GM20000 (cell line): ENCODE results near the gene COL26A1.
"Not testable (repeated sequence)": the region's sequence is repeated elsewhere in the genome, so short reads cannot be mapped to it uniquely, and the experiment has no call there.

Experiments
- DNase-seq: peaks from one replicate; pipeline ENCODE4 v3.0.0; 2012; ENCODE audit warnings: low spot score
- TF ChIP-seq, protein P1 (sequence below): IDR thresholded peaks from 2 replicates; pipeline ENCODE4 v1.5.1; 2012; ENCODE audit warnings: mild to moderate bottlenecking, control low read depth; ENCODE audit errors: extremely low read depth, missing control alignments

COL26A1 gene

DNA sequence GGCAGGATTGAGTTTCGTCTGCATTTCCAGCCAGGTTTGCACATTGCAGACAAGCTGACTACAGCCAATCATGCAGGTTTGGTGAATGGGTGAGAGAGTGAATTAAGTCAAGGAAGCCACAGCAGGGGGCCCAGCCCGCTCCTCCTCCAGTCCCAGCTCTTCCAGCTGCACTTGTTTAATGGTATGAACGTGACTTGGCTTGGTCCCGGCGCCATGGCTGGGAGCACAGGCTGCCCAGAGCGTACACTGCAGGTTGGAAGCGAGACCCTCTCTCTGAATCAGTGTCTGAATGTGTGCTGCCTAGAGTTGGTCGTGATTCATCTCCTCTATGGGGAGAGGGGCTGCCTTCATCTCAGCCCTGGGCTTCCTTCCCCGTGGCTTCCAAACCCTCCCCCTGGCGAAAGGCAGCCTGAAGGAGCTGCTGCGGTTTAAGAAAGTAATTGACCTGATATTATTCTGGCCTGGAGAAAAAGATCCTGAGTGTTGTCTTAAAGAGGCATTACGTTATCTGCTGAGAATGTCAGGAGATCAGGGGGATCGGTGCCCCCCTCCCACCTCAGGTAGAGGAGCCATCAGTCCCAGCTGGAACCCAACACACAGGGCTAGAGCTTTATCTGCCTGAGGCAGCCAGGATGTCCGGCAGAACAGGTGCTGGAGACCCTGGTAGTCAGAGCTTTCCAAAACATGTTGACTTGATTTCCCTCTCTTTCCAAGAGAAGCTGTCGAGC is 132.1 kb downstream of the COL26A1 start:
- TF ChIP-seq, protein P1, sequence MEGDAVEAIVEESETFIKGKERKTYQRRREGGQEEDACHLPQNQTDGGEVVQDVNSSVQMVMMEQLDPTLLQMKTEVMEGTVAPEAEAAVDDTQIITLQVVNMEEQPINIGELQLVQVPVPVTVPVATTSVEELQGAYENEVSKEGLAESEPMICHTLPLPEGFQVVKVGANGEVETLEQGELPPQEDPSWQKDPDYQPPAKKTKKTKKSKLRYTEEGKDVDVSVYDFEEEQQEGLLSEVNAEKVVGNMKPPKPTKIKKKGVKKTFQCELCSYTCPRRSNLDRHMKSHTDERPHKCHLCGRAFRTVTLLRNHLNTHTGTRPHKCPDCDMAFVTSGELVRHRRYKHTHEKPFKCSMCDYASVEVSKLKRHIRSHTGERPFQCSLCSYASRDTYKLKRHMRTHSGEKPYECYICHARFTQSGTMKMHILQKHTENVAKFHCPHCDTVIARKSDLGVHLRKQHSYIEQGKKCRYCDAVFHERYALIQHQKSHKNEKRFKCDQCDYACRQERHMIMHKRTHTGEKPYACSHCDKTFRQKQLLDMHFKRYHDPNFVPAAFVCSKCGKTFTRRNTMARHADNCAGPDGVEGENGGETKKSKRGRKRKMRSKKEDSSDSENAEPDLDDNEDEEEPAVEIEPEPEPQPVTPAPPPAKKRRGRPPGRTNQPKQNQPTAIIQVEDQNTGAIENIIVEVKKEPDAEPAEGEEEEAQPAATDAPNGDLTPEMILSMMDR, result no peak
- DNase-seq, result no peak

DNA sequence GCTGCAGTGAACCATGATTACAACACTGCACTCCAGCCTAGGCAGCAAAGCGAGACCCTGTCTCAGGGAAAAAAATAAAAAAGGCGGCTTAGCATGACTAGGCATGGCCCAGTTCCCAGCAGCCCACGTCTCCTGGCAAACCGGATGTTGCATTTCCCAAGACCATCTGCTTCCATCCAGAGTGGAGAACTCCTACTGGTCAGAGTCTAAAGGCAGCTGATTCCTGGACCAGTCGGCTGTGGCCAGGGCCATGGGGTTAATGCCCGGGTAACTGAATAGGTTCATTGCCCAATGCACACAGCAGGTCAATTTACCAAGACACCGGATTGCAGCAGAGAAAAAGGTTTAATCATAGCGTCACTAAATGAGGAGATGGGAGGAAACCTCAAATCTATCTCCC is 133.3 kb downstream of the COL26A1 start:
- DNase-seq, result no peak
- TF ChIP-seq, protein P1, result no peak

DNA sequence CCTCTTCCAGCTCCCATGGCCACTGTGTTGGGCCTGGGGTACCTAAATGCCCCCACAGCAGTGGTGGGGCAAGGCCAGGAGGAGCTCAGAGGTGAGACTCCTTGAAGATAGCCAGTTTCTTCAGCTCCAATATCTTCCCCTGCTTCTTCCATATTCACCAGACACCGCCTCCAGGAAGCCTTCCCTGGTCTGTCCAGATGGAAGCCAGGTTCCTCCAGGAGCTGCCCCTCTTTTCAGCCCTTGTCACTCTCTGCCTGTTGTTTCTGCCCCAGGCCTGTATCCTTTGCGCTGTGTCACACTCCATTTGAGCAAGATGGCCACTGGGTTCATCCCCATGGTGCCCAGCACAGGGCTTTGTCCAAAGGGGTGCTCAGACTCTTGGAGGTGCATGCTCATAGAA is 138.7 kb downstream of the COL26A1 start:
- TF ChIP-seq, protein P1, result no peak
- DNase-seq, result no peak

DNA sequence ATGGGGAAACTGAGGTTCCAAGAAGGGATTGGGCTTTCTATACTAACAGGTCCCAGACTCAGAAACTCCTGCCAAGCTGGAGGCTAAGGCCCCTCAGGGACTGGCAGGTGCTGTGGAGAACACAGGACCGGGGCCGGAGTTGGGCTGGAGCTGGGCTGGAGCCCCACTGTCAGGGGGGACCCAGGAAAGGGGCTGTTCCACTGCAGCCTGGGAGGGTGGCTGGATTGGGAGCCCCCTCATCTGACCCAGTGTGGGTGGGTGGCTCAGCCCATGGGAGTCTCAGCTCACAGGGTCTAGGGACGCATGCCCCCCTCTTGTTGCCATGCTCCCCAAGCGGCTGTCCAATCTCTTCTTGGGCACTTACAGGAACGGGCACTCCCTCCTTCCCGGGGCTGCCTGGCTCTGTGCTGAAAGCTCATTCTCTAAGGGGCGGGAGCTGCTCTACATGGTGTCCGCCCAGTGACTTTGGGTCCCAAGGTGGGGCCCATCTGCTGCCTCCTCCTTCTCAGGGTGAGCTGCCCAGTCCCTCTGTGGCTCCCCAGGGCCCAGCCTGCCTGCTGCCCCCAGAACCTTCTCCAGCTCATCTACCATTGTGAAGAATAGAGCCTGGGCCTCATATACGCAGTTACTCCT is 139.9 kb downstream of the COL26A1 start:
- no peak for DNase-seq
- TF ChIP-seq, protein P1, result no peak

DNA sequence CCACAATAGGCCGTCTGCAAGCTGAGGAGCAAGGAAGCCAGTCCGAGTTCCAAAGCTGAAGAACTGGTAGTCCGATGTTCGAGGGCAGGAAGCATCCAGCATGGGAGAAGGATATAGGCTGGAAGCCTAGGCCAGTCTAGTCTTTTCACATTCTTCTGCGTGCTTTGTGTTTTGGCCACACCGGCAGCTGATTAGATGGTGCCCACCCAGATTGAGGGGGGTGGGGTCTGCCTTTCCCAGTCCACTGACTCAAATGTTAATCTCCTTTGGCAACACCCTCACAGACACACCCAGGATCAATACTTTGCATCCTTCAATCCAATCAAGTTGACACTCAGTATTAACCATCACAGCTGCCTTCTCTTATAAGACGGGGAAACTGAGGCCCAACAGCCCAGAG is 142.8 kb downstream of the COL26A1 start:
- DNase-seq, result not testable (repeated sequence)

DNA sequence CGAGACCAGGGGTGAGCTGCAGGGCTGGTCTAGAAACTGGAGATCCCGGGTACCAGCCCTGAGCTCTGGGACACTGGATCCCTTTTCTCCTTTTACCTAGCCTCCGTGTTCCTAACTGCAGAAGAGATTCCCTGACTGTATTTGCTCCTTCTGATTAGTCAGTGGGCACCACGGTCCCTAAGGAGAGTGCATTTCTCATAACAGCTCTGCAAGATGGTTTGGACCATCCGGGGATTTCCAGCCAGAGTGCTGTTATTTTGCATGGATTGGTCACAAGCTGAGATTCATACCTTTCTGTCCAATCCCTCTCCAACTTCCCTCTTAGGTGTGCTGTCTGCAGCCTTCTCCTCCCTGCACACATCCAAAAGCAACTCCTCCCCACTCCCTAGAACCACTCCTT is 143.9 kb downstream of the COL26A1 start:
- TF ChIP-seq, protein P1, result no peak
- DNase-seq, result no peak

DNA sequence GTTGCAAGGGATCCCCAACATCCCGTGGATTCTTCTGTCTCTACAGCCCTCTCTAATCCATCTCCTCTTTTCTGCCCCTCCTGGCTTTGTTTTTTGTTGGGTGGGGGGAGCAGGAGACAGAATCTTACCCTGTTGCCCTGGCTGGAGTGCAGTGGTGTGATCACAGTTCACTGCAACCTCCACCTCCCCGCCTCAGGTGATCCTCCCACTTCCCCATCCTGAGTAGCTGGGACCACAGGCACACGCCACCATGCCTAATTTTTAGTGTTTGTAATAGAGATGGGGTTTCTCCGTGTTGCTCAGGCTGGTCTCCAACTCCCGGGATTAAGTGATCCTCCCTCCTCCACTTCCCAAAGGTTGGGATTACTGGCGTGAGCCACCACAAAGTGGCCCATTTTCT is 144.7 kb downstream of the COL26A1 start:
- DNase-seq, result no peak
- TF ChIP-seq, protein P1, result no peak
